Mucosa of rectum (tissue), 2 donors: Measurements from ENCODE around the gene PPFIBP1.
"Not testable (repeated sequence)": the region's sequence is repeated elsewhere in the genome, so short reads cannot be mapped to it uniquely, and the experiment has no call there.

Experiments used
- H3K27ac ChIP-seq, 2 donors: one replicate each; pipeline ENCODE4 v1.7.0; 2013; ENCODE audit warnings: inconsistent platforms in 2 of 2, low read depth in 2 of 2, low read length in 2 of 2
- H3K27me3 ChIP-seq, 2 donors: one replicate each; pipeline ENCODE4 v1.7.0; 2013; ENCODE audit warnings: low read length in 2 of 2; ENCODE audit not compliant: control insufficient read depth in 2 of 2, insufficient read depth in 2 of 2
- H3K36me3 ChIP-seq, 2 donors: one replicate each; pipeline ENCODE4 v1.7.0; 2013; ENCODE audit warnings: low read length in 2 of 2; ENCODE audit not compliant: control insufficient read depth in 2 of 2, insufficient read depth in 2 of 2
- H3K4me1 ChIP-seq, 2 donors: one replicate each; pipeline ENCODE4 v1.7.0; 2013; ENCODE audit warnings: low read length in 2 of 2, mild to moderate bottlenecking in 1 of 2; ENCODE audit not compliant: control insufficient read depth in 2 of 2, insufficient read depth in 2 of 2
- H3K4me3 ChIP-seq, 2 donors: one replicate each; pipeline ENCODE4 v1.7.0; 2013; ENCODE audit warnings: low read length in 2 of 2
- H3K9ac ChIP-seq, 2 donors: one replicate each; pipeline ENCODE4 v1.7.0; 2013; ENCODE audit warnings: low read length in 2 of 2, low read depth in 1 of 2, mild to moderate bottlenecking in 1 of 2
- H3K9me3 ChIP-seq, 2 donors: one replicate each; pipeline ENCODE4 v1.7.0; 2013; ENCODE audit warnings: low read length in 2 of 2; ENCODE audit not compliant: control insufficient read depth in 2 of 2
- donor health status: healthy.
- donor health status: Normal muscosa, but diverticular disease.

The PPFIBP1 gene

GRCh38 chr12:27631813-27632491 lies 107.9 kb downstream of the PPFIBP1 start:
- Histone ChIP-seq H3K27ac (no peak overlapping the region), H3K4me1 (no peaks in the 10 kb centered on the region), H3K27me3 (no peaks in the 10 kb centered on the region), H3K36me3 (no peaks in the 10 kb centered on the region), H3K9ac (no peak overlapping the region), H3K9me3 (no peaks in the 10 kb centered on the region), H3K4me3 (no peak overlapping the region)

- Histone ChIP-seq H3K9me3 (no peaks in the 10 kb centered on the region), H3K9ac (no peak overlapping the region), H3K4me3 (no peak overlapping the region), H3K27me3 (no peaks in the 10 kb centered on the region), H3K36me3 (peaks cover 0 to 2% of the 10 kb centered on the region in 2 donors), H3K27ac (no peak overlapping the region), H3K4me1 (no peaks in the 10 kb centered on the region)
Measured at GRCh38 chr12:27635349-27635972, 111.5 kb downstream of the PPFIBP1 start.

GRCh38 chr12:27636569-27636968 lies 112.6 kb downstream of the PPFIBP1 start:
- not testable (repeated sequence) for H3K4me3 ChIP-seq, H3K9me3 ChIP-seq, H3K4me1 ChIP-seq, H3K27ac ChIP-seq, H3K9ac ChIP-seq, H3K36me3 ChIP-seq, H3K27me3 ChIP-seq

GRCh38 chr12:27637524-27637923 lies 113.5 kb downstream of the PPFIBP1 start:
- Histone ChIP-seq H3K9me3 (no peaks in the 10 kb centered on the region), H3K27me3 (no peaks in the 10 kb centered on the region), H3K36me3 (peaks cover 0 to 2% of the 10 kb centered on the region in 2 donors), H3K27ac (no peak overlapping the region), H3K4me3 (no peak overlapping the region), H3K9ac (no peak overlapping the region), H3K4me1 (no peaks in the 10 kb centered on the region)

GRCh38 chr12:27639265-27639664 lies 115.3 kb downstream of the PPFIBP1 start:
- H3K9ac ChIP-seq = no peak overlapping the region
- no peak overlapping the region for H3K27ac ChIP-seq
- H3K4me3 ChIP-seq = no peak overlapping the region
- no peaks in the 10 kb centered on the region for H3K9me3 ChIP-seq
- H3K27me3 ChIP-seq = no peaks in the 10 kb centered on the region
- H3K36me3 ChIP-seq = peaks cover 0 to 2% of the 10 kb centered on the region in 2 donors
- no peaks in the 10 kb centered on the region for H3K4me1 ChIP-seq

- not testable (repeated sequence) for H3K36me3 ChIP-seq, H3K9ac ChIP-seq, H3K4me1 ChIP-seq, H3K4me3 ChIP-seq, H3K9me3 ChIP-seq, H3K27me3 ChIP-seq, H3K27ac ChIP-seq
Measured at GRCh38 chr12:27640566-27641200, 116.7 kb downstream of the PPFIBP1 start.

GRCh38 chr12:27642361-27642760 lies 118.4 kb downstream of the PPFIBP1 start:
- not testable (repeated sequence) for H3K9ac ChIP-seq, H3K4me1 ChIP-seq, H3K27me3 ChIP-seq, H3K4me3 ChIP-seq, H3K36me3 ChIP-seq, H3K27ac ChIP-seq, H3K9me3 ChIP-seq

- not testable (repeated sequence) for H3K27me3 ChIP-seq, H3K27ac ChIP-seq, H3K4me1 ChIP-seq, H3K4me3 ChIP-seq, H3K9me3 ChIP-seq, H3K36me3 ChIP-seq, H3K9ac ChIP-seq
Measured at GRCh38 chr12:27642892-27643291, 118.9 kb downstream of the PPFIBP1 start.

GRCh38 chr12:27644158-27644845 lies 120.3 kb downstream of the PPFIBP1 start:
- Histone ChIP-seq H3K9me3 (no peaks in the 10 kb centered on the region), H3K4me1 (no peaks in the 10 kb centered on the region), H3K9ac (no peak overlapping the region), H3K4me3 (no peak overlapping the region), H3K27me3 (no peaks in the 10 kb centered on the region), H3K27ac (no peak overlapping the region), H3K36me3 (no peaks in the 10 kb centered on the region)

- Histone ChIP-seq H3K4me3 (no peak overlapping the region), H3K9ac (no peak overlapping the region)
Measured at GRCh38 chr12:27645671-27646070, 121.7 kb downstream of the PPFIBP1 start.

More at GRCh38 chr12:27645671-27646070, 121.7 kb downstream of the PPFIBP1 start:
- no peaks in the 10 kb centered on the region for H3K9me3 ChIP-seq
- H3K4me1 ChIP-seq = no peaks in the 10 kb centered on the region
- H3K36me3 ChIP-seq = peaks cover 0 to 7% of the 10 kb centered on the region in 2 donors
- H3K27ac ChIP-seq = no peak overlapping the region
- no peaks in the 10 kb centered on the region for H3K27me3 ChIP-seq
